ENCODE measurements around the gene CRYBG1. TPM values are rescaled to one million over a fixed set of nuclear protein-coding genes. Genes with fewer than 3 reads are reported as not detected.

Gene CRYBG1
- total and polyA plus RNA-seq, 2 donors (not counting 3 experiments of a cell fraction or from before 2014, with no cell fraction given), result 4.1 to 30.1 TPM

GRCh38 chr6:106539936-106540335 is 179.4 kb downstream of the CRYBG1 start:
- no peak overlapping the region for H3K27ac ChIP-seq (ENCODE audit: insufficient read depth, low read depth, low read length)
- POLR2A ChIA-PET, result no interaction called here
- CTCF ChIA-PET, result interaction anchor here (1.2 to 1.4 kb wide), 2 partner anchors 14 to 68 kb away, joined by 3 to 5 read pairs; no protein-coding TSS in a partner anchor
- H2AFZ ChIP-seq (ENCODE audit: low read depth, low read length), result no peak overlapping the region
- no peak overlapping the region for H3K4me2 ChIP-seq (ENCODE audit: insufficient read depth, low read length)
- dilution Hi-C loops (cut with MboI; ENCODE audit: extremely low pct_ligation_motif_present, low sequenced_read_pairs) (no loop called here), intact Hi-C loops (cut with micrococcal nuclease) (no loop called here)
- H3K4me1 ChIP-seq (ENCODE audit: control insufficient read depth, extremely low read depth, insufficient read depth, low read length), result no peaks in the 10 kb centered on the region
- no TSS peak for BruUV-seq (replicated peaks)
- no peaks in the 10 kb centered on the region for H3K27me3 ChIP-seq (ENCODE audit: control insufficient read depth in 2 of 2, insufficient read depth in 2 of 2, low read length in 2 of 2)
- H4K20me1 ChIP-seq (replicated peaks; ENCODE audit: control insufficient read depth, extremely low read depth, insufficient read depth, low read length), result no peaks in the 10 kb centered on the region
- H3K4me3 ChIP-seq (replicated peaks in 1 of 3; ENCODE audit: insufficient read depth in 1 of 3, low read depth in 1 of 3, low read length in 3 of 3), result no peak overlapping the region
- H3K9ac ChIP-seq (replicated peaks; ENCODE audit: extremely low read depth, insufficient read depth, low read length), result no peak overlapping the region
- H3K36me3 ChIP-seq (ENCODE audit: control insufficient read depth in 2 of 2, extremely low read depth in 1 of 2, insufficient read depth in 2 of 2, low read length in 2 of 2), result no peaks in the 10 kb centered on the region
- TF ChIP-seq CTCF (IDR thresholded peaks at IDR 0.05; ENCODE audit: extremely low read depth in 1 of 2, insufficient read depth in 1 of 2, low read depth in 1 of 2, low read length in 2 of 2), result no peak
- TF ChIP-seq GATA2 (IDR thresholded peaks at IDR 0.05; ENCODE audit: insufficient read depth, insufficient read length, low read depth, low read length), result no peak
- TF ChIP-seq JUN (IDR thresholded peaks at IDR 0.05; ENCODE audit: borderline replicate concordance, insufficient read depth, insufficient read length, low read depth), result no peak
- no peak for TF ChIP-seq EZH2 (IDR thresholded peaks at IDR 0.05; ENCODE audit: borderline replicate concordance, low read depth, low read length, severe bottlenecking)
- TF ChIP-seq POLR2A (IDR thresholded peaks at IDR 0.05; ENCODE audit: low read depth, low read length), result no peak
- TF ChIP-seq MAX (IDR thresholded peaks at IDR 0.05; ENCODE audit: insufficient read depth, insufficient read length), result no peak
- no peaks in the 10 kb centered on the region for H3K9me1 ChIP-seq (replicated peaks; ENCODE audit: control insufficient read depth, extremely low read depth, insufficient read depth, low read length)
- no peaks in the 10 kb centered on the region for H3K9me3 ChIP-seq (replicated peaks; ENCODE audit: control insufficient read depth, insufficient read depth, low read length)
- no peak for DNase-seq (ENCODE audit: low read depth, low spot score)
- no peak for FAIRE-seq
- no peaks in the 10 kb centered on the region for H3K79me2 ChIP-seq (ENCODE audit: control insufficient read depth, insufficient read depth, low read length)
